ENCODE results near the gene NOTCH4. TPM values are rescaled to one million over a fixed set of nuclear protein-coding genes. Genes with fewer than 3 reads are reported as not detected.

Gene NOTCH4
- total and polyA plus RNA-seq, 9 of the 15 experiments (the other 6 are each of a cell fraction or from before 2014, with no cell fraction given), result 0.24 to 4.3 (median 1.7) TPM

DNA sequence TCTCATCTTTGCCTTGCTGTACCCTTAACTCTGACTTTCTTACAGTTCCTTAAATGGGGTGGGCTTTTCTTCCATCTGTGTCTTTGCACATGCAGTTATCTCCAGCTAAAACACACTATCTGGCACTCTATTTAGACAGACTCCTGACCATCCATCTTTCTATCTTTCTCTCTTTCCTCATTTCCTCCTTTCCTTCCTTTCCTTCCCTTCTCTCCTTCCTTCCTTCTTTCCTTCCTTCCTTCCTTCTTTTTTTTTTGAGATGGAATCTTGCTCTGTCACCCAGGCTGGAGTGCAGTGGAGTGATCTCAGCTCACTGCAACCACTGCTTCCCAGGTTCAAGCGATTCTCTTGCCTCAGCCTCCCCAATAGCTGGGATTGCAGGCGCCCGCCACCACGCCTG is 8.2 kb downstream of the NOTCH4 start (continued):
- TF ChIP-seq CCNT2 (IDR thresholded peaks at IDR 0.05; ENCODE audit: borderline replicate concordance, extremely low read depth, insufficient read length, low read depth, low read length), result no peak

DNA sequence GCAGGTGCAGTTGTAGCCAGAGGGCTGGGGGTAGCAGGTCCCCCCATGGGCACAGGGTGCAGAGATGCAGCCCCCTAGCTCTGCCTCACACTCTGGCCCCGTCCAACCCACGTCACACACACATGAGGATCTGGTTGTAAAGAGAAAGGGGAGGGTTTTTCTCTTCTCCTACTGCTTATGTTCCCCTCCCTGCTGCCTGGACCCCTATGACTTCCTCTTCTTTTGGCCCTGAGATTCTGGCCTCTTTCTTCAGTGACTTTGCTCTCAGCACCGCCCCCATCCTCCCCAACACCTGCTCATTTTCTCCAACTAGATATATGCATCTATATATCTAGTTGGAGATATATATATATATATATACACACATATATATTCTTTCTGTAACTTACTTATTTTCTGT is 9.7 kb downstream of the NOTCH4 start:
- Histone ChIP-seq H3K36me3 (ENCODE audit: control insufficient read depth, insufficient read depth, low read length) (no peaks in the 10 kb centered on the region), H2AFZ (ENCODE audit: low read depth, low read length) (no peak overlapping the region), H4K20me1 (replicated peaks; ENCODE audit: control insufficient read depth, insufficient read depth, low read length) (no peaks in the 10 kb centered on the region), H3K9me1 (ENCODE audit: control insufficient read depth, insufficient read depth, low read length) (no peaks in the 10 kb centered on the region), H3K79me2 (ENCODE audit: control insufficient read depth, insufficient read depth, low read length) (no peaks in the 10 kb centered on the region), H3K4me3 (no peak overlapping the region), H3K4me1 (replicated peaks in 1 of 2; ENCODE audit: control insufficient read depth in 2 of 2, insufficient read depth in 2 of 2, low read length in 2 of 2) (peaks cover 10 to 18% of the 10 kb centered on the region in 2 experiments; a peak in 4 of 5 replicates), H3K27me3 (ENCODE audit: control insufficient read depth in 2 of 2, insufficient read depth in 2 of 2, low read length in 2 of 2) (peaks cover under 1 to 19% of the 10 kb centered on the region in 2 experiments; a peak in 2 of 5 replicates), H3K9me3 (replicated peaks; ENCODE audit: control insufficient read depth, insufficient read depth, low read depth, low read length) (no peaks in the 10 kb centered on the region), H3K27ac (ENCODE audit: extremely low read depth, low read depth, low read length) (no peak overlapping the region), H3K4me2 (ENCODE audit: insufficient read depth, low read length) (no peak overlapping the region), H3K9ac (ENCODE audit: insufficient read depth in 1 of 2, low read depth in 2 of 2, low read length in 2 of 2) (peak overlapping the region in 1 of 2 experiments; percentile 31; a peak in 1 of 4 replicates)
- FAIRE-seq, result no peak
- CTCF ChIA-PET (ENCODE audit: low intra/inter-chr PET ratio), result no interaction called here
- ATAC-seq, result no peak
- POLR2A ChIA-PET, result interaction anchor here (0.6 to 0.8 kb wide), 2 partner anchors 24 to 264 kb away, joined by 3 read pairs; partner anchors contain the start of gene PBX2
- peak; percentile 59; the same call in 1 of the 2 replicates for TF ChIP-seq SPI1 (IDR thresholded peaks at IDR 0.05; ENCODE audit: borderline replicate concordance, low read depth, low read length)
- TF ChIP-seq HMG20A (CRISPR knock-in tag; conservative IDR thresholded peaks at IDR 0.05), result no peak
- 9% methylated on average over 3 of the region's 3 CpGs for WGBS (ENCODE audit: insufficient coverage, low coverage, missing lambda C conversion rate)
- intact Hi-C loops (cut with micrococcal nuclease), result no loop called here
- no peak for DNase-seq (ENCODE audit: extremely low read depth in 1 of 4, low spot score in 3 of 4)
- no TSS peak for BruUV-seq (replicated peaks)
- in situ Hi-C loops (cut with MboI), result no loop called here

DNA sequence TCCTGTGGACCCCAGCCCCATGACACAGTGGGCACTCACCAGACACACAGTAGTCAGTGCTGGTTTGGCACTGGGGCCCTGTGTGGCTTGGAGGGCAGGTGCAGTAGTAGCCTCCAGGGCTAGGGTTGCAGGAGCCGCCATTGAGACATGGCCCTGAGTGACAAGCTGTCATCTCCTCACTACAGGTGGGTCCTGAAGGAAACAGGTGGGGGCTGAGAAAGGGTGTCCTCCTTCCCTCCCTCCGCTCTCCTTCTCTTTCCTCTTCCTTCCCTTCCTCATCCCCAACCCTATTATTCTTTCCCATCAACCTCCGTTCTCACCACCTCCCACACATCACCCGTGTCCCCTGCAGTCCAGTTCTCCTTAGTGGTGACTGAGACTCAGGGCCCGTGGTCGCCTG is 10.2 kb downstream of the NOTCH4 start:
- H3K27me3 ChIP-seq (ENCODE audit: control insufficient read depth in 2 of 2, insufficient read depth in 2 of 2, low read length in 2 of 2), result peaks cover 0 to 19% of the 10 kb centered on the region in 2 experiments; a peak in 2 of 5 replicates
- DNase-seq (ENCODE audit: extremely low read depth in 1 of 4, low spot score in 3 of 4) (no peak), FAIRE-seq (no peak), ATAC-seq (no peak)
- 22% methylated on average over 6 of the region's 6 CpGs for WGBS (ENCODE audit: insufficient coverage, low coverage, missing lambda C conversion rate)
- no peaks in the 10 kb centered on the region for H3K9me1 ChIP-seq (ENCODE audit: control insufficient read depth, insufficient read depth, low read length)
- peaks cover 10 to 18% of the 10 kb centered on the region in 2 experiments; a peak in 4 of 5 replicates for H3K4me1 ChIP-seq (replicated peaks in 1 of 2; ENCODE audit: control insufficient read depth in 2 of 2, insufficient read depth in 2 of 2, low read length in 2 of 2)
- ChIA-PET CTCF (ENCODE audit: low intra/inter-chr PET ratio) (no interaction called here), POLR2A (interaction anchor here (0.6 to 2.6 kb wide), 2 partner anchors 18 to 264 kb away, joined by 3 to 9 read pairs; no protein-coding TSS in a partner anchor)
- no peaks in the 10 kb centered on the region for H4K20me1 ChIP-seq (replicated peaks; ENCODE audit: control insufficient read depth, insufficient read depth, low read length)
- in situ Hi-C loops (cut with MboI), result no loop called here
- no peak overlapping the region for H3K4me2 ChIP-seq (ENCODE audit: insufficient read depth, low read length)
- peak overlapping the region in 1 of 2 experiments; percentile 31; a peak in 1 of 4 replicates for H3K9ac ChIP-seq (ENCODE audit: insufficient read depth in 1 of 2, low read depth in 2 of 2, low read length in 2 of 2)
- H3K4me3 ChIP-seq, result no peak overlapping the region
- no peaks in the 10 kb centered on the region for H3K36me3 ChIP-seq (ENCODE audit: control insufficient read depth, insufficient read depth, low read length)
- intact Hi-C loops (cut with micrococcal nuclease), result no loop called here
- H3K79me2 ChIP-seq (ENCODE audit: control insufficient read depth, insufficient read depth, low read length), result no peaks in the 10 kb centered on the region
- no peaks in the 10 kb centered on the region for H3K9me3 ChIP-seq (replicated peaks; ENCODE audit: control insufficient read depth, insufficient read depth, low read depth, low read length)
- H3K27ac ChIP-seq (ENCODE audit: extremely low read depth, low read depth, low read length), result no peak overlapping the region
- 0 out of 2 replicates have a peak overlapping the region, but pooled peaks have one; percentile 12 for H2AFZ ChIP-seq (ENCODE audit: low read depth, low read length)
- BruUV-seq (replicated peaks), result no TSS peak
- TF ChIP-seq BRD9 (IDR thresholded peaks at IDR 0.05; ENCODE audit: low read depth, partially characterized antibody) (no peak), NCOA4 (IDR thresholded peaks at IDR 0.05; ENCODE audit: partially characterized antibody) (no peak), PRMT5 (CRISPR knock-in tag; IDR thresholded peaks at IDR 0.05) (no peak), SP1 (CRISPR knock-in tag; IDR thresholded peaks at IDR 0.05) (no peak), ZNF347 (CRISPR knock-in tag; IDR thresholded peaks at IDR 0.05; ENCODE audit: low read depth) (no peak), ZZZ3 (IDR thresholded peaks at IDR 0.05) (no peak), CTBP1 (IDR thresholded peaks at IDR 0.05; ENCODE audit: borderline replicate concordance) (no peak), HNRNPL (IDR thresholded peaks at IDR 0.05; ENCODE audit: low read depth, low read length) (no peak), HSF4 (CRISPR knock-in tag; IDR thresholded peaks at IDR 0.05; ENCODE audit: borderline replicate concordance) (no peak)
- TF ChIP-seq, protein P1, sequence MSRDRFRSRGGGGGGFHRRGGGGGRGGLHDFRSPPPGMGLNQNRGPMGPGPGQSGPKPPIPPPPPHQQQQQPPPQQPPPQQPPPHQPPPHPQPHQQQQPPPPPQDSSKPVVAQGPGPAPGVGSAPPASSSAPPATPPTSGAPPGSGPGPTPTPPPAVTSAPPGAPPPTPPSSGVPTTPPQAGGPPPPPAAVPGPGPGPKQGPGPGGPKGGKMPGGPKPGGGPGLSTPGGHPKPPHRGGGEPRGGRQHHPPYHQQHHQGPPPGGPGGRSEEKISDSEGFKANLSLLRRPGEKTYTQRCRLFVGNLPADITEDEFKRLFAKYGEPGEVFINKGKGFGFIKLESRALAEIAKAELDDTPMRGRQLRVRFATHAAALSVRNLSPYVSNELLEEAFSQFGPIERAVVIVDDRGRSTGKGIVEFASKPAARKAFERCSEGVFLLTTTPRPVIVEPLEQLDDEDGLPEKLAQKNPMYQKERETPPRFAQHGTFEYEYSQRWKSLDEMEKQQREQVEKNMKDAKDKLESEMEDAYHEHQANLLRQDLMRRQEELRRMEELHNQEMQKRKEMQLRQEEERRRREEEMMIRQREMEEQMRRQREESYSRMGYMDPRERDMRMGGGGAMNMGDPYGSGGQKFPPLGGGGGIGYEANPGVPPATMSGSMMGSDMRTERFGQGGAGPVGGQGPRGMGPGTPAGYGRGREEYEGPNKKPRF (IDR thresholded peaks at IDR 0.05; ENCODE audit: low read depth, low read length), result no peak

Data from K562 (cell line).